H1 (cell line): ENCODE measurements around the gene APC2. TPM values are rescaled to one million over a fixed set of nuclear protein-coding genes. Genes with fewer than 3 reads are reported as not detected.

ENCODE experiments used
- CTCF ChIA-PET: fragments of 300-600 bp; sonication (Branson Sonifier 250); formaldehyde crosslinking; loops from one replicate; lab custom pipeline; 2021; ENCODE audit not compliant: partially characterized antibody; lab: Charles Lee
- POLR2A ChIA-PET: fragments of 300-600 bp; sonication (Branson Sonifier 250); formaldehyde crosslinking; loops from one replicate; lab custom pipeline; 2021; ENCODE audit warnings: inconsistent platforms; ENCODE audit not compliant: partially characterized antibody; lab: Charles Lee
- DNase-seq, 2 experiments: peaks; one replicate each; pipeline versions ENCODE4 v3.0.0 to v3.0.0-alpha.2; 2010 to 2022; ENCODE audit warnings: low spot score in 2 of 2, low read depth in 1 of 2, mixed read lengths in 1 of 2
- FAIRE-seq: peaks from 2 replicates; lab custom pipeline; 2011; peaks lifted over from hg19 to GRCh38; lab: Jason Lieb, UNC
- H2AFZ ChIP-seq: 2 replicates; pipeline ENCODE4 v1.8.1; 2012; ENCODE audit warnings: low read length, inconsistent platforms
- H2AK5ac ChIP-seq: 2 replicates; pipeline ENCODE4 v1.6.1; 2013; ENCODE audit warnings: low read depth, low read length
- H2BK120ac ChIP-seq: replicated peaks from 2 replicates; pipeline ENCODE3; 2013; ENCODE audit warnings: low read depth, low read length, inconsistent platforms
- H2BK12ac ChIP-seq: 2 replicates; pipeline ENCODE4 v1.6.1; 2013; ENCODE audit warnings: low read depth, low read length
- H2BK15ac ChIP-seq: 2 replicates; pipeline ENCODE4 v1.6.1; 2013; ENCODE audit warnings: low read length
- H2BK20ac ChIP-seq: 2 replicates; pipeline ENCODE4 v1.6.1; 2013; ENCODE audit warnings: low read length
- H2BK5ac ChIP-seq: 2 replicates; pipeline ENCODE4 v1.6.1; 2013; ENCODE audit warnings: low read depth, low read length
- H3K14ac ChIP-seq: 2 replicates; pipeline ENCODE4 v1.6.1; 2013; ENCODE audit warnings: inconsistent platforms; ENCODE audit not compliant: insufficient read length
- H3K18ac ChIP-seq: 2 replicates; pipeline ENCODE4 v1.6.1; 2013; ENCODE audit warnings: low read length; ENCODE audit errors: extremely low read depth
- H3K23ac ChIP-seq: 2 replicates; pipeline ENCODE4 v1.6.1; 2013; ENCODE audit warnings: inconsistent platforms; ENCODE audit not compliant: insufficient read length
- H3K23me2 ChIP-seq: 2 replicates; pipeline ENCODE4 v1.6.1; 2013; ENCODE audit warnings: low read depth, low read length
- H3K27ac ChIP-seq: 2 replicates; pipeline ENCODE4 v1.6.1; 2011; ENCODE audit warnings: low read depth, low read length, inconsistent platforms
- H3K27me3 ChIP-seq, 4 experiments: replicated peaks in 1 of 4; 1 replicate in 1 of 4; 2 replicates in 3 of 4; pipeline versions ENCODE4 v1.6.1 to v1.8.1; 2011 to 2013; ENCODE audit warnings: low read length in 3 of 4, mild to moderate bottlenecking in 3 of 4, inconsistent platforms in 2 of 4, mixed read lengths in 2 of 4, moderate library complexity in 1 of 4; ENCODE audit not compliant: control insufficient read depth in 3 of 4, insufficient read depth in 3 of 4; ENCODE audit errors: extremely low read depth in 1 of 4
- H3K36me3 ChIP-seq, 4 experiments: 2 replicates each; pipeline versions ENCODE4 v1.6.1 to v1.8.1; 2011 to 2013; ENCODE audit warnings: mild to moderate bottlenecking in 4 of 4, low read length in 3 of 4, moderate library complexity in 2 of 4, control low read depth in 1 of 4, inconsistent platforms in 1 of 4; ENCODE audit not compliant: insufficient read depth in 4 of 4, control insufficient read depth in 2 of 4
- H3K4ac ChIP-seq: replicated peaks from 2 replicates; pipeline ENCODE3; 2013; ENCODE audit warnings: low read length, low read depth, mixed read lengths, inconsistent platforms; ENCODE audit not compliant: insufficient read length
- H3K4me1 ChIP-seq, 4 experiments: replicated peaks in 1 of 4; 1 replicate in 1 of 4; 2 replicates in 3 of 4; pipeline versions ENCODE4 v1.6.1 to v1.8.1; 2011 to 2013; ENCODE audit warnings: low read length in 3 of 4, inconsistent platforms in 2 of 4, mixed read lengths in 1 of 4; ENCODE audit not compliant: insufficient read depth in 4 of 4, control insufficient read depth in 3 of 4
- H3K4me2 ChIP-seq, 2 experiments: 2 replicates each; pipeline versions ENCODE4 v1.6.1 to v1.8.1; 2011 to 2013; ENCODE audit warnings: low read depth in 2 of 2, low read length in 2 of 2, control low read depth in 1 of 2, inconsistent platforms in 1 of 2, mild to moderate bottlenecking in 1 of 2; ENCODE audit not compliant: insufficient read depth in 1 of 2
- H3K4me3 ChIP-seq, 4 experiments: fragments of 200-600, 300-600 bp in 1 of 4; sonication (generic), shearing (Covaris generic), sonication (Bioruptor Twin) in 1 of 4; 2 replicates each; pipeline versions ENCODE4 v1.5.1 to v1.8.1; 2011 to 2016; ENCODE audit warnings: low read length in 4 of 4, low read depth in 3 of 4, control low read depth in 2 of 4, inconsistent platforms in 2 of 4, mild to moderate bottlenecking in 2 of 4, mixed read lengths in 1 of 4, moderate library complexity in 1 of 4; ENCODE audit not compliant: insufficient read depth in 2 of 4; ENCODE audit errors: extremely low read depth in 1 of 4
- H3K56ac ChIP-seq: replicated peaks from 2 replicates; pipeline ENCODE3; 2013; ENCODE audit warnings: low read depth, mild to moderate bottlenecking, mixed read lengths, low read length, inconsistent platforms; ENCODE audit not compliant: insufficient read length
- H3K79me1 ChIP-seq: 2 replicates; pipeline ENCODE4 v1.6.1; 2013; ENCODE audit warnings: low read depth, low read length, control low read depth
- H3K79me2 ChIP-seq, 2 experiments: 2 replicates each; pipeline versions ENCODE4 v1.6.1 to v1.8.1; 2012 to 2013; ENCODE audit warnings: low read length in 2 of 2, mild to moderate bottlenecking in 2 of 2, inconsistent platforms in 1 of 2; ENCODE audit not compliant: insufficient read depth in 2 of 2, control insufficient read depth in 1 of 2
- H3K9ac ChIP-seq, 4 experiments: replicated peaks in 1 of 4; 1 replicate in 1 of 4; 2 replicates in 3 of 4; pipeline versions ENCODE4 v1.6.1 to v1.8.1; 2011 to 2013; ENCODE audit warnings: low read depth in 3 of 4, low read length in 3 of 4, control low read depth in 2 of 4, mild to moderate bottlenecking in 2 of 4, moderate library complexity in 2 of 4, inconsistent platforms in 1 of 4; ENCODE audit errors: extremely low read depth in 1 of 4
- H3K9me3 ChIP-seq, 2 experiments: 2 replicates each; pipeline versions ENCODE4 v1.6.1 to v1.8.1; 2012 to 2013; ENCODE audit warnings: mild to moderate bottlenecking in 2 of 2, moderate library complexity in 2 of 2, control low read depth in 1 of 2, inconsistent platforms in 1 of 2, low read depth in 1 of 2, low read length in 1 of 2, mixed read lengths in 1 of 2; ENCODE audit not compliant: insufficient read depth in 2 of 2
- H4K20me1 ChIP-seq, 2 experiments: replicated peaks in 1 of 2; 2 replicates each; pipeline versions ENCODE3 to v1.8.1; 2011 to 2013; ENCODE audit warnings: inconsistent platforms in 2 of 2, low read length in 2 of 2, mild to moderate bottlenecking in 1 of 2; ENCODE audit not compliant: insufficient read depth in 2 of 2, control insufficient read depth in 1 of 2
- H4K5ac ChIP-seq: 2 replicates; pipeline ENCODE4 v1.6.1; 2013; ENCODE audit warnings: low read length, low read depth, mixed read lengths, inconsistent platforms; ENCODE audit not compliant: insufficient read length
- H4K8ac ChIP-seq: 2 replicates; pipeline ENCODE4 v1.8.0; 2013; ENCODE audit warnings: mild to moderate bottlenecking, moderate library complexity, low read length, inconsistent platforms; ENCODE audit not compliant: insufficient read depth; ENCODE audit errors: extremely low read depth
- H4K91ac ChIP-seq: replicated peaks from 2 replicates; pipeline ENCODE3; 2013; ENCODE audit warnings: low read length, mixed read lengths, inconsistent platforms; ENCODE audit not compliant: insufficient read length
- PHF8 ChIP-seq: fragments of 200-600 bp; sonication (generic); conservative IDR thresholded peaks from 2 replicates; pipeline ENCODE4 v1.7.1; 2012; ENCODE audit warnings: low read depth, mild to moderate bottlenecking, inconsistent platforms, low read length, moderate library complexity
- RFX5 ChIP-seq: IDR thresholded peaks from 2 replicates; pipeline ENCODE4 v1.6.1; 2011; ENCODE audit warnings: low read depth, low read length, improper control_type of control experiment, borderline replicate concordance
- SIRT6 ChIP-seq: IDR thresholded peaks from one replicate; pipeline ENCODE4 v1.7.1; 2012; ENCODE audit warnings: low read length, inconsistent platforms
- WGBS, 2 experiments: shearing (Covaris generic) in 1 of 2; methylation state at CpG; one replicate each; pipeline versions ENCODE4 v1.1.6 to v1.1.7; 2013 to 2015; ENCODE audit warnings: low lambda C conversion rate in 2 of 2, mixed read lengths in 2 of 2, inconsistent platforms in 1 of 2, low coverage in 1 of 2, missing lambda C conversion rate in 1 of 2; ENCODE audit not compliant: insufficient replicate concordance in 2 of 2, insufficient coverage in 1 of 2, insufficient read length in 1 of 2; ENCODE audit errors: extremely low coverage in 1 of 2, missing lambda C conversion rate in 1 of 2; 5-methylcytosine and 5-hydroxymethylcytosine counted together
- polyA plus RNA-seq, 7 experiments: library from polyadenylated mRNA; depleted of rRNA in 3 of 7; stranded (reverse) in 5 of 7; unstranded in 2 of 7; fragments of >200 nt in 5 of 7; fragments of 200-250 nt in 2 of 7; gene quantifications; 1 replicate in 5 of 7; 2 replicates in 1 of 7; 4 replicates in 1 of 7; pipeline versions ENCODE4 v1.2.1 to v1.2.3, GENCODE V29; 2011 to 2013; ENCODE audit warnings: missing spikeins in 2 of 7, mixed read lengths in 2 of 7
- total RNA-seq: library from RNA; stranded (reverse); fragmentation: NEBNext Ultra II Directional; extraction: Animal tissue kit (Norgen Biotek cat#: 25700); gene quantifications from 2 replicates; pipeline ENCODE4 v1.2.1, GENCODE V29; 2021

APC2 gene
- total and polyA plus RNA-seq, 2 of the 8 experiments (the other 6 are each of a cell fraction or from before 2014, with no cell fraction given) = 1.3 to 4.1 TPM

- CTCF ChIA-PET = interaction anchor here (1.2 to 1.3 kb wide), 2 partner anchors 12 to 18 kb away, joined by 3 read pairs; no protein-coding TSS in a partner anchor
- no peak for FAIRE-seq
- H3K9me3 ChIP-seq = no peaks in the 10 kb centered on the region
- H4K8ac ChIP-seq = no peak overlapping the region
- no peak overlapping the region for H2BK15ac ChIP-seq
- H4K91ac ChIP-seq = no peak overlapping the region
- H2BK12ac ChIP-seq = peak overlapping the region; percentile 35; the same call in 1 of the 2 replicates
- peaks cover 41 to 94% of the 10 kb centered on the region in 2 experiments for H3K79me2 ChIP-seq
- H3K14ac ChIP-seq = no peak overlapping the region
- H2BK20ac ChIP-seq = no peak overlapping the region
- no peak overlapping the region for H3K23ac ChIP-seq
- H3K4me1 ChIP-seq = peaks cover 8 to 27% (median 17%) of the 10 kb centered on the region in 4 experiments
- H3K56ac ChIP-seq = no peak overlapping the region
- peak overlapping the region in 1 of 2 experiments; percentile 8; a peak in 1 of 4 replicates for H3K4me2 ChIP-seq
- WGBS, 2 experiments = 92% methylated on average over 21 of the region's 21 CpGs; no CpG with 5 or more reads in 1 of the 2 experiments
- H4K5ac ChIP-seq = no peak overlapping the region
- peak overlapping the region; percentile 7; the same call in 1 of the 2 replicates for H2BK5ac ChIP-seq
- no peak for DNase-seq
- H3K9ac ChIP-seq = peak overlapping the region in 1 of 4 experiments; percentile 34; a peak in 2 of 7 replicates
- H2AFZ ChIP-seq = no peak overlapping the region
- H3K4ac ChIP-seq = no peak overlapping the region
- POLR2A ChIA-PET = interaction anchor here (0.6 to 2.4 kb wide), 11 partner anchors 8 to 464 kb away, joined by 3 to 9 read pairs (median 4); no protein-coding TSS in a partner anchor
- H3K27ac ChIP-seq = 0 out of 2 replicates have a peak overlapping the region, but pooled peaks have one; percentile 8
- no peak overlapping the region for H3K18ac ChIP-seq
- peaks cover 22 to 47% (median 35%) of the 10 kb centered on the region in 4 experiments for H3K36me3 ChIP-seq
- peaks cover 2% of the 10 kb centered on the region; the same call in 1 of the 2 replicates for H3K23me2 ChIP-seq
- peaks cover 29% of the 10 kb centered on the region for H3K79me1 ChIP-seq
- H3K27me3 ChIP-seq = no peaks in the 10 kb centered on the region
- no peak for TF ChIP-seq SIRT6
- no peak for TF ChIP-seq PHF8
- TF ChIP-seq RFX5 = no peak
- H2AK5ac ChIP-seq = no peak overlapping the region
- no peak overlapping the region for H2BK120ac ChIP-seq
- H3K4me3 ChIP-seq = no peak overlapping the region
- H4K20me1 ChIP-seq = peaks cover 56 to 60% of the 10 kb centered on the region in 2 experiments
Measured at GRCh38 chr19:1417145-1417544, 32.8 kb upstream of the APC2 start.
